22Rv1 (cell line): Measurements from ENCODE around the gene HTR2A.

Experiments
- H3K27ac ChIP-seq: fragments of 450-650 bp; 2 replicates; pipeline ENCODE4 v1.5.1; 2017
- ZFX ChIP-seq: fragments of 450-650 bp; IDR thresholded peaks from 2 replicates; pipeline ENCODE4 v1.6.1; 2017; ENCODE audit warnings: antibody characterized with exemption, borderline replicate concordance
- TF ChIP-seq, protein P1 (sequence below): fragments of 450-650 bp; IDR thresholded peaks from 2 replicates; pipeline ENCODE4 v1.5.1; 2017; ENCODE audit warnings: mild to moderate bottlenecking

Gene HTR2A

DNA sequence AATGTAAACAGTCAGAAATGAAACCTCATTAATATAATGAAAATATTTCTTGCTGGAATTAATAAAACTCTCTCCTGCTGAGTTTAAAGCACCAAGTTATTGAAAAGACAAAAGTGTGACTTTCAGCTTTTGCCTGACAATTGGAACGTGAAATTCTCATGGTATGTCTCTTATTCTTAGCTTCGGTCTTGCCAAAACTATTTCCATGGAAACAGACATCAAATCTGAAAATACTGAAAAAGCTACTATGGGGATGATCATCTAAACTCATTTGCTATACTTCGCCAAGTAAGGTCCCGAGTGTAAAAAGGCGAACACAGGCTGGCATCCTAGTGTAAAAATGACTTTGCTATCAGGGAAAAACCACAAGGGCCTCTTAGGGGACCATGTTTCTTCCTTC lies 22.8 kb downstream of the HTR2A start:
- TF ChIP-seq, protein P1, sequence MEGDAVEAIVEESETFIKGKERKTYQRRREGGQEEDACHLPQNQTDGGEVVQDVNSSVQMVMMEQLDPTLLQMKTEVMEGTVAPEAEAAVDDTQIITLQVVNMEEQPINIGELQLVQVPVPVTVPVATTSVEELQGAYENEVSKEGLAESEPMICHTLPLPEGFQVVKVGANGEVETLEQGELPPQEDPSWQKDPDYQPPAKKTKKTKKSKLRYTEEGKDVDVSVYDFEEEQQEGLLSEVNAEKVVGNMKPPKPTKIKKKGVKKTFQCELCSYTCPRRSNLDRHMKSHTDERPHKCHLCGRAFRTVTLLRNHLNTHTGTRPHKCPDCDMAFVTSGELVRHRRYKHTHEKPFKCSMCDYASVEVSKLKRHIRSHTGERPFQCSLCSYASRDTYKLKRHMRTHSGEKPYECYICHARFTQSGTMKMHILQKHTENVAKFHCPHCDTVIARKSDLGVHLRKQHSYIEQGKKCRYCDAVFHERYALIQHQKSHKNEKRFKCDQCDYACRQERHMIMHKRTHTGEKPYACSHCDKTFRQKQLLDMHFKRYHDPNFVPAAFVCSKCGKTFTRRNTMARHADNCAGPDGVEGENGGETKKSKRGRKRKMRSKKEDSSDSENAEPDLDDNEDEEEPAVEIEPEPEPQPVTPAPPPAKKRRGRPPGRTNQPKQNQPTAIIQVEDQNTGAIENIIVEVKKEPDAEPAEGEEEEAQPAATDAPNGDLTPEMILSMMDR: no peak
- TF ChIP-seq ZFX: no peak

DNA sequence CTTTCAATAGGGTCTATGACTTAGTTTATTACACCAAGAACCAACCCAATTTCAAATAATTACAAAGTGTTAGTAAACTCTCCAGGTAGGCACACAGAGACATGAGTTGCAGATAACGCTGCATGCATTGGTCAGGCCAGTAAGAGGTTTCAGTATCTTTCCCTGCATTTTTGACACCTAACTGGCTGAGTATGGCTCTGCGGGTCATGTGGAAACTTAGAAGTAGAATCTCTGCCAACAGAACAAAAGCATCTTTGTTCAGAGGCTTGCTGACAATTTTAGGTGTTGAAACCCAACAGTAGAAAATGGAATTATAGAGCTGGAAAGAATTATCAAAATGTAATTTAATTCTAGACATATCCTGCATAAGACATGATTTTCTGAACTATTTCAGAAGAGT lies 25.3 kb downstream of the HTR2A start:
- no peak overlapping the region for H3K27ac ChIP-seq
- TF ChIP-seq ZFX: no peak
- TF ChIP-seq, protein P1: no peak

More for the DNA sequence above, 22.8 kb downstream of the HTR2A start:
- H3K27ac ChIP-seq: no peak overlapping the region

DNA sequence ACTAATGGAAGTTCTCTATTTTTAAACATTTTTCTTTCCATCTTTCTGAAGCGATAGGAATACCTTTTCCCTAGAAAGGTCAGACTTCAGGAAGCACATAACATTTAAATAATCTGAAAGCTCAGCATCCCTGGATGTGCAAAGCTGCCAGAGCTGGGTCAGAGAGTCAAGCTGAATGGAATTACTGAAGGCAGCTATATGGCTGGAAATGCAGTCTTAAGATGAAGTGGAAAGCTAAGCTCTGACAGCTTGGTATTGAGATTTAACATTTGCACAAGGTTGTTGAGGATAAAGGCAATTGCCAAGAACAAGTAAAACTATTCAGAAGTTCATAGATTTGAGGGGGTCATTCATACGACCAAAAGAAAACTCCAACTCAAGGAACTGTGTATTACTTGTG lies 28.8 kb downstream of the HTR2A start:
- no peak overlapping the region for H3K27ac ChIP-seq
- TF ChIP-seq, protein P1: no peak
- no peak for TF ChIP-seq ZFX

GRCh38 chr13:46866150-46866549 lies 30.7 kb downstream of the HTR2A start:
- TF ChIP-seq, protein P1: no peak
- no peak for TF ChIP-seq ZFX
- H3K27ac ChIP-seq: no peak overlapping the region

- H3K27ac ChIP-seq: no peak overlapping the region
- no peak for TF ChIP-seq ZFX
- TF ChIP-seq, protein P1: no peak
Observed at GRCh38 chr13:46864941-46865340, 31.9 kb downstream of the HTR2A start.

- H3K27ac ChIP-seq: no peak overlapping the region
- no peak for TF ChIP-seq ZFX
- TF ChIP-seq, protein P1: no peak
Observed at GRCh38 chr13:46861959-46862358, 34.9 kb downstream of the HTR2A start.

- no peak overlapping the region for H3K27ac ChIP-seq
- TF ChIP-seq ZFX: no peak
- TF ChIP-seq, protein P1: no peak
Observed at GRCh38 chr13:46860722-46861121, 36.1 kb downstream of the HTR2A start.
